C1 segment of cervical spinal cord (tissue), 14 donors: Measurements from ENCODE around the gene ISYNA1.

Experiments used
- DNase-seq, 14 donors: peaks; one replicate each; lab custom pipeline; 2025; lab: John Stamatoyannopoulos, UW

The ISYNA1 gene

GRCh38 chr19:18437491-18438330, at the start of gene ISYNA1:
Gene ISYNA1, minus strand, starts transcription at chr19:18438133. Its CDS starts 154 bp downstream, at chr19:18437979.
- peak in 2 of 14 donors; percentile 10 to 52 for DNase-seq

GRCh38 chr19:18486746-18487145, 48.8 kb upstream of the ISYNA1 start:
- no peak for DNase-seq

- no peak for DNase-seq
Measured at GRCh38 chr19:18484992-18485391, 47.1 kb upstream of the ISYNA1 start.

- no peak for DNase-seq
Measured at GRCh38 chr19:18483119-18483890, 45.4 kb upstream of the ISYNA1 start.

GRCh38 chr19:18481505-18482222, 43.7 kb upstream of the ISYNA1 start:
- peak in 1 of 14 donors; percentile 62 for DNase-seq

- DNase-seq, result peak in 5 of 14 donors; percentile 21 to 96 (median 68)
Measured at GRCh38 chr19:18480006-18480691, 42.2 kb upstream of the ISYNA1 start.

- peak in 11 of 14 donors; percentile 19 to 67 (median 47) for DNase-seq
Measured at GRCh38 chr19:18478545-18479311, 40.8 kb upstream of the ISYNA1 start.

- no peak for DNase-seq
Measured at GRCh38 chr19:18477974-18478373, 40.0 kb upstream of the ISYNA1 start.

GRCh38 chr19:18477042-18477779, 39.3 kb upstream of the ISYNA1 start:
- no peak for DNase-seq

GRCh38 chr19:18476507-18477041, 38.6 kb upstream of the ISYNA1 start:
- no peak for DNase-seq

- no peak for DNase-seq
Measured at GRCh38 chr19:18475762-18476331, 37.9 kb upstream of the ISYNA1 start.

GRCh38 chr19:18475004-18475453, 37.1 kb upstream of the ISYNA1 start:
- no peak for DNase-seq

GRCh38 chr19:18474366-18474887, 36.5 kb upstream of the ISYNA1 start:
- no peak for DNase-seq

- DNase-seq, result no peak
Measured at GRCh38 chr19:18473706-18474087, 35.8 kb upstream of the ISYNA1 start.

- DNase-seq, result peak in 1 of 14 donors; percentile 64
Measured at GRCh38 chr19:18473003-18473705, 35.2 kb upstream of the ISYNA1 start.

- DNase-seq, result no peak
Measured at GRCh38 chr19:18470787-18471186, 32.9 kb upstream of the ISYNA1 start.

- DNase-seq, result peak in 6 of 14 donors; percentile 17 to 65 (median 40)
Measured at GRCh38 chr19:18469069-18469846, 31.3 kb upstream of the ISYNA1 start.
